ENCODE measurements around the gene OSER1.

The OSER1 gene

DNA sequence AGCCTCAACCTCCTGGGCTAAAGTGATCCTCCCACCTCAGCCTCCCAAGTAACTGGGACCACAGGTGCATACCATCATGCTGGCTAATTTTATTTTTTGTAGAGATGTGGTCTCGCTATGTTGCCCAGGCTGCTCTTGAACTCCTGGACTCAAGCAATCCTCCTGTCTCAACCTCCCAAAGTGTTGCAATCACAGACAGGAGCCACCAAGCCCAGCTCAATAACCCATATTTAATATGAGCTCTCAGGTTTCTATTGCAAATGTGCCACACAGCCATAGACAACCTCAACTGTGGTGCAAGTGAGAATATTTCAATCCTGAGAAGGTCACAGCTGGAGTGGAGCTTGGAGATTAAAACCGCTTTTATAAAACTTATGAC is 38.0 kb downstream of the OSER1 start:
- no peak for DNase-seq

GRCh38 chr20:44171775-44172571 is 38.6 kb downstream of the OSER1 start:
- no peak for DNase-seq

GRCh38 chr20:44170816-44171410 is 39.7 kb downstream of the OSER1 start:
- no peak for DNase-seq

GRCh38 chr20:44167736-44168135 is 42.8 kb downstream of the OSER1 start:
- no peak for DNase-seq

GRCh38 chr20:44166477-44166876 is 44.1 kb downstream of the OSER1 start:
- no peak for DNase-seq

DNA sequence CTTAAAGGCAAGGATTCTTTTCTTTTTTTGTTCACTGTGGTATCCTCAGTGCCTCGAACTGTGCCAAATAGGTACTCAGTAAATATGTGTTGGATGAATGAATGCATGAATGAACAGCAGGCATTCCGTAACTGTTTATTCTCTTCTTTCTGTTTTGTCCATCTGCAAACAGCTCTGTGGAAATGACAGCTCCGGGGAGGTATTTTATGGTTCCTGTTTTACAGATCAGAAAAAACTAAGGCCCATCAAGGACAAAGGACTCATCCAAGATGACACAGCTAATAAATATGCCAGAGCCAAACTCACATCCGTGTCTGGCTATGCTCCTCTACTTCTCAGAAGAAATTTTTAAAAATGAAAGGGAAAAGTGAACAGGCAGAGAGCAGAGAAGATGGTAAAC is 44.6 kb downstream of the OSER1 start:
- DNase-seq, result no peak

DNA sequence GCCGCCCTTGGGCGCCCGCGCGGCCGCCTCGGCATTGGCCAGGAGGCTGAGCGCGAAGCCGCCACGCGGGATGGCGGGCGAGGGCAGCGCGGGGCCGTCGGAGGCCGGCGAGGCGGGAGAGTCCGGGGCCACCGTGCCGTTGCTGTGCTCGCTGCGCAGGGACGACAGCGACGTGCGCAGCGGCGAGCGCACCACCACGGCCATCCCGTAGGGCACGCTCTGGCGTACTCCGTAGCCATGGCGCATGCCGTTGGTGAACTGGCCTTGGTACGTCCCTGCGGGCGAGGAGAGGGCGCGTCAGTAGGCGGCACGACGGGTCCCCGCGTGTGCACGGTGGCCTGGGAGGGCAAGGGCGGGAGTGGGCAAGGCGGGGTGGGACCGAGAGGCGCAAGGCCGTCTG is 50.4 kb downstream of the OSER1 start:
- DNase-seq, result no peak

GRCh38 chr20:44159711-44160110 is 50.9 kb downstream of the OSER1 start:
- no peak for DNase-seq

DNA sequence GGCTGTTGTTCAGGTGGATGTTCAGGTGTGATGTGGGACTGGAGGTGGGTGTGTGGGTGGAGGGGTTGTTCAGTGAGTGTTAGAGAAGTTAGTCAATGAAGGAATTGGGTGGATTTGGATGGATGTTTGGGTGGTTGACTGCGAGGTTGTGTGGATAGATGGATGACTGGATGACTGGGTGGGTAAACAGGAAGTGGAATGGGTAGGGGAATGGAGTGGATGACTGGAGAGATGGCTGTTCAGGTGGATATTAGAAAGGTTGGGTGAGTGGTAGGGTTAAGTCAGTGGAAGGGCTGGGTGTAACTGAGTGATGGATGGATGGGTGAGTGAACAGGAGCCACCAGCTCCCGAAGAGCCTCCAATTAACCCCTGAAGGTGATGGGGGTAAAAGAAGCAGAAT is 51.4 kb downstream of the OSER1 start:
- DNase-seq, result no peak

DNA sequence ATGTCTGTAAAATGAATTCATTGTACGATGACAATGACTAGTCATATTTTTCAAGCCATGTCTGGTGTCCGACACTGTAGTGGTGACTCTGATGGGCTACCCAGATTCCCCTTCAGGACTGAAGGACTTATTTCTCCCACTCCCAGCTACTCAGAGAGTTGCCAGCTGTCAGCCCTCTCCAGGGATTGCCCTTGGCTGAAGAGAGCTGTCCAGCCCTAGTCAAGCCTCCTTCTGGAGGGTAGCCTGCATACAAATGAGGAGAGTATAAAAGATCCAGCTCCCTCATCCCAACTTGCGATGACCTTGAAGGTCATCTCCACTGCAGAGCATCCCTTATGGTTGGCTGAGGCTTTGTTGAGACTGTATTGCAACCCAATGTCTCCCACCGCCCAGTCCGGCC is 53.5 kb downstream of the OSER1 start:
- no peak for DNase-seq

DNA sequence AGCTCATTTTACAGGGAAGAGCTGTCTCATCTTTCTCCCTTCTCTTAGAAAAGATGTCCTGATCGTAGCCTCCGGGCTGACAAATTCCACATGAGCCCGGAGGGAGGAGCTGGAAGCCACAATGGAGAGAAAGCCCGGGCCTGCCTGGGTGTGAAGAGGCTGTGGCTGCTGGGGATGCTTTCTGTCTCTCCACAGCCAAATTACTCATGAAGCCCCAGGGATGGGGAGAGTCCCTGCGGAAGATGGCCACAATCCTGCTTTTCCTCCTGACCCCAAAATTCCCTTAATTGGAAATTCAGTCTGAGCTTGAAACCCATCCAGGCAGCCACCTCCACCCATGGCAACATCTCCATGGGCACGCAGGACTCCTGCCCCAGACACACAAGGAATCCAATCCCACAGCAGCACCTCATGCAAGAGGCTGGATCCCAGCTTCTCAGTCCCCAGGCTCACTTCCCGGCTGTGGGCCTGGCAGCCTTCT is 56.0 kb downstream of the OSER1 start:
- DNase-seq, result no peak

DNA sequence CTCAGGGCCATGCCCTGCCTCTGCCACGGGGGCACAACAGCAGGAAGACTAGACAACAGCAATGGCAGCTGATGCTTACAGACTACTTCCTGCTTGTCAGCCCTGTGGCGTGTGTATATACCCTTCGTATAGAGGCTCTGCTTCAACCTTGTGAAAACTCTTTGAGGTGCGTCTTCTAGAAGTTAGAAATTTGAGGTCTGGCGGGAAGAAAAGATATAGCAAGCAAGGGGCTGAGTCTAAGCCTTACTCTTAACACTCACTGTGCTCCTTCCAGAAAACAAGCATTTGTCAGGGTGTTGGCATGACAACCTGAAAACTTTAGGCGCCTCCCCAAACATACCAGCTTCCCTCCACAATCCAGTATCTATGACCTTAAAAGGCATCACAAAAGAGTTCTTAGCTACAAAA is 56.9 kb downstream of the OSER1 start:
- no peak for DNase-seq

DNA sequence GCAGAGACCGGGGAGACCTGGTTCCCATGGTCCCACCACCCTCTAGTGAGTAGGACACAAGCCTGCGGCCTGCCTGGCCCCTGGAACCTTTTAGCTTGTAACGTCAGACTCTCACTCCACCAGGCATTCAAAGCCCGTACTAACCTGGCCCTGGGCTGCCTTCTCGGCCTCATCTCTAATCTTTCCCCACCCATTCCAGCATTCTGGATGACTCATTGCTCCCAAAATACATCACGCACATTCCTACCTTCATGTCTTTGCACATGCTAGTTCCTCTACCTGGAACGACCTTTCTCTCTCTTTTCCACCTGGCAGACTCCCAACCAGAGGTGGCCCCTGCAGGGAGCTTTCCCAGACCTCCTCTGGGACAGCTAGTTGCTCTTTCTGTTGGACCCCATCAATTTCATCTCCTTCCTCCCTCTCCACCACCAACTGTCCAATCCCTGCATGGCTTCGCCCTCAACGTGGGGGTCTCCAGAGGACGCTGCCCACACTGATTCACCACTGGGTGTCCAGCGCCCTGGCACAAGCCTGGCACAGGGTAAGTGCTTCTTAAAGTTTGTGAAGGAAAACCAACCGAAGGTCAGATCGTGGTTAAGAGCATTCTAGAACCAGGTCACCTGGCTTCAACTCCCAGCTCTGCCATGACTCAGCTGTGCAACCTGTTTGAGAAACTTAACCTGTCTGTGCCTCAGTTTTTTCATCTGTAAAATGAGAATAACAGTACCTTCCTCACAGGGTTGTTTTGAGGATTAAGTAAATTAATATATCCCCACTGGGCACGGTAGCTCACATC is 58.8 kb downstream of the OSER1 start:
- DNase-seq, result no peak

- no peak for DNase-seq
Measured at GRCh38 chr20:44146272-44146671, 64.3 kb downstream of the OSER1 start.

Data from DMS53 (cell line).